H1 (cell line): Measurements from ENCODE around the gene ZBTB48. TPM values are rescaled to one million over a fixed set of nuclear protein-coding genes. Genes with fewer than 3 reads are reported as not detected.

Experiments used
- CTCF ChIA-PET: fragments of 300-600 bp; sonication (Branson Sonifier 250); formaldehyde crosslinking; loops from one replicate; lab custom pipeline; 2021; ENCODE audit not compliant: partially characterized antibody; lab: Charles Lee
- POLR2A ChIA-PET: fragments of 300-600 bp; sonication (Branson Sonifier 250); formaldehyde crosslinking; loops from one replicate; lab custom pipeline; 2021; ENCODE audit warnings: inconsistent platforms; ENCODE audit not compliant: partially characterized antibody; lab: Charles Lee
- DNase-seq, 2 experiments: peaks; one replicate each; pipeline versions ENCODE4 v3.0.0 to v3.0.0-alpha.2; 2010 to 2022; ENCODE audit warnings: low spot score in 2 of 2, low read depth in 1 of 2, mixed read lengths in 1 of 2
- FAIRE-seq: peaks from 2 replicates; lab custom pipeline; 2011; peaks lifted over from hg19 to GRCh38; lab: Jason Lieb, UNC
- H2AFZ ChIP-seq: 2 replicates; pipeline ENCODE4 v1.8.1; 2012; ENCODE audit warnings: low read length, inconsistent platforms
- H2AK5ac ChIP-seq: 2 replicates; pipeline ENCODE4 v1.6.1; 2013; ENCODE audit warnings: low read depth, low read length
- H2BK120ac ChIP-seq: replicated peaks from 2 replicates; pipeline ENCODE3; 2013; ENCODE audit warnings: low read depth, low read length, inconsistent platforms
- H2BK12ac ChIP-seq: 2 replicates; pipeline ENCODE4 v1.6.1; 2013; ENCODE audit warnings: low read depth, low read length
- H2BK15ac ChIP-seq: 2 replicates; pipeline ENCODE4 v1.6.1; 2013; ENCODE audit warnings: low read length
- H2BK20ac ChIP-seq: 2 replicates; pipeline ENCODE4 v1.6.1; 2013; ENCODE audit warnings: low read length
- H2BK5ac ChIP-seq: 2 replicates; pipeline ENCODE4 v1.6.1; 2013; ENCODE audit warnings: low read depth, low read length
- H3K14ac ChIP-seq: 2 replicates; pipeline ENCODE4 v1.6.1; 2013; ENCODE audit warnings: inconsistent platforms; ENCODE audit not compliant: insufficient read length
- H3K18ac ChIP-seq: 2 replicates; pipeline ENCODE4 v1.6.1; 2013; ENCODE audit warnings: low read length; ENCODE audit errors: extremely low read depth
- H3K23ac ChIP-seq: 2 replicates; pipeline ENCODE4 v1.6.1; 2013; ENCODE audit warnings: inconsistent platforms; ENCODE audit not compliant: insufficient read length
- H3K23me2 ChIP-seq: 2 replicates; pipeline ENCODE4 v1.6.1; 2013; ENCODE audit warnings: low read depth, low read length
- H3K27ac ChIP-seq: 2 replicates; pipeline ENCODE4 v1.6.1; 2011; ENCODE audit warnings: low read depth, low read length, inconsistent platforms
- H3K27me3 ChIP-seq, 4 experiments: replicated peaks in 1 of 4; 1 replicate in 1 of 4; 2 replicates in 3 of 4; pipeline versions ENCODE4 v1.6.1 to v1.8.1; 2011 to 2013; ENCODE audit warnings: low read length in 3 of 4, mild to moderate bottlenecking in 3 of 4, inconsistent platforms in 2 of 4, mixed read lengths in 2 of 4, moderate library complexity in 1 of 4; ENCODE audit not compliant: control insufficient read depth in 3 of 4, insufficient read depth in 3 of 4; ENCODE audit errors: extremely low read depth in 1 of 4
- H3K36me3 ChIP-seq, 4 experiments: 2 replicates each; pipeline versions ENCODE4 v1.6.1 to v1.8.1; 2011 to 2013; ENCODE audit warnings: mild to moderate bottlenecking in 4 of 4, low read length in 3 of 4, moderate library complexity in 2 of 4, control low read depth in 1 of 4, inconsistent platforms in 1 of 4; ENCODE audit not compliant: insufficient read depth in 4 of 4, control insufficient read depth in 2 of 4
- H3K4ac ChIP-seq: replicated peaks from 2 replicates; pipeline ENCODE3; 2013; ENCODE audit warnings: low read length, low read depth, mixed read lengths, inconsistent platforms; ENCODE audit not compliant: insufficient read length
- H3K4me1 ChIP-seq, 4 experiments: replicated peaks in 1 of 4; 1 replicate in 1 of 4; 2 replicates in 3 of 4; pipeline versions ENCODE4 v1.6.1 to v1.8.1; 2011 to 2013; ENCODE audit warnings: low read length in 3 of 4, inconsistent platforms in 2 of 4, mixed read lengths in 1 of 4; ENCODE audit not compliant: insufficient read depth in 4 of 4, control insufficient read depth in 3 of 4
- H3K4me2 ChIP-seq, 2 experiments: 2 replicates each; pipeline versions ENCODE4 v1.6.1 to v1.8.1; 2011 to 2013; ENCODE audit warnings: low read depth in 2 of 2, low read length in 2 of 2, control low read depth in 1 of 2, inconsistent platforms in 1 of 2, mild to moderate bottlenecking in 1 of 2; ENCODE audit not compliant: insufficient read depth in 1 of 2
- H3K4me3 ChIP-seq, 4 experiments: fragments of 200-600, 300-600 bp in 1 of 4; sonication (generic), shearing (Covaris generic), sonication (Bioruptor Twin) in 1 of 4; 2 replicates each; pipeline versions ENCODE4 v1.5.1 to v1.8.1; 2011 to 2016; ENCODE audit warnings: low read length in 4 of 4, low read depth in 3 of 4, control low read depth in 2 of 4, inconsistent platforms in 2 of 4, mild to moderate bottlenecking in 2 of 4, mixed read lengths in 1 of 4, moderate library complexity in 1 of 4; ENCODE audit not compliant: insufficient read depth in 2 of 4; ENCODE audit errors: extremely low read depth in 1 of 4
- H3K56ac ChIP-seq: replicated peaks from 2 replicates; pipeline ENCODE3; 2013; ENCODE audit warnings: low read depth, mild to moderate bottlenecking, mixed read lengths, low read length, inconsistent platforms; ENCODE audit not compliant: insufficient read length
- H3K79me1 ChIP-seq: 2 replicates; pipeline ENCODE4 v1.6.1; 2013; ENCODE audit warnings: low read depth, low read length, control low read depth
- H3K79me2 ChIP-seq, 2 experiments: 2 replicates each; pipeline versions ENCODE4 v1.6.1 to v1.8.1; 2012 to 2013; ENCODE audit warnings: low read length in 2 of 2, mild to moderate bottlenecking in 2 of 2, inconsistent platforms in 1 of 2; ENCODE audit not compliant: insufficient read depth in 2 of 2, control insufficient read depth in 1 of 2
- H3K9ac ChIP-seq, 4 experiments: replicated peaks in 1 of 4; 1 replicate in 1 of 4; 2 replicates in 3 of 4; pipeline versions ENCODE4 v1.6.1 to v1.8.1; 2011 to 2013; ENCODE audit warnings: low read depth in 3 of 4, low read length in 3 of 4, control low read depth in 2 of 4, mild to moderate bottlenecking in 2 of 4, moderate library complexity in 2 of 4, inconsistent platforms in 1 of 4; ENCODE audit errors: extremely low read depth in 1 of 4
- H3K9me3 ChIP-seq, 2 experiments: 2 replicates each; pipeline versions ENCODE4 v1.6.1 to v1.8.1; 2012 to 2013; ENCODE audit warnings: mild to moderate bottlenecking in 2 of 2, moderate library complexity in 2 of 2, control low read depth in 1 of 2, inconsistent platforms in 1 of 2, low read depth in 1 of 2, low read length in 1 of 2, mixed read lengths in 1 of 2; ENCODE audit not compliant: insufficient read depth in 2 of 2
- H4K20me1 ChIP-seq, 2 experiments: replicated peaks in 1 of 2; 2 replicates each; pipeline versions ENCODE3 to v1.8.1; 2011 to 2013; ENCODE audit warnings: inconsistent platforms in 2 of 2, low read length in 2 of 2, mild to moderate bottlenecking in 1 of 2; ENCODE audit not compliant: insufficient read depth in 2 of 2, control insufficient read depth in 1 of 2
- H4K5ac ChIP-seq: 2 replicates; pipeline ENCODE4 v1.6.1; 2013; ENCODE audit warnings: low read length, low read depth, mixed read lengths, inconsistent platforms; ENCODE audit not compliant: insufficient read length
- H4K8ac ChIP-seq: 2 replicates; pipeline ENCODE4 v1.8.0; 2013; ENCODE audit warnings: mild to moderate bottlenecking, moderate library complexity, low read length, inconsistent platforms; ENCODE audit not compliant: insufficient read depth; ENCODE audit errors: extremely low read depth
- H4K91ac ChIP-seq: replicated peaks from 2 replicates; pipeline ENCODE3; 2013; ENCODE audit warnings: low read length, mixed read lengths, inconsistent platforms; ENCODE audit not compliant: insufficient read length
- CTCF ChIP-seq, 3 experiments: IDR thresholded peaks; 1 replicate in 2 of 3; 2 replicates in 1 of 3; pipeline versions ENCODE4 v1.5.1 to v1.6.1; 2011; ENCODE audit warnings: low read length in 3 of 3, mild to moderate bottlenecking in 3 of 3, inconsistent platforms in 2 of 3, low read depth in 1 of 3, moderate library complexity in 1 of 3; ENCODE audit not compliant: insufficient read depth in 1 of 3; ENCODE audit errors: control extremely low read depth in 1 of 3
- KDM4A ChIP-seq: IDR thresholded peaks from one replicate; pipeline ENCODE4 v1.7.1; 2012; ENCODE audit warnings: low read depth, mild to moderate bottlenecking, moderate library complexity, low read length, inconsistent platforms; ENCODE audit not compliant: severe bottlenecking
- POLR2A ChIP-seq, 2 experiments: IDR thresholded peaks; 1 replicate in 1 of 2; 2 replicates in 1 of 2; pipeline ENCODE4 v1.6.1; 2011; ENCODE audit warnings: low read depth in 2 of 2, low read length in 2 of 2, mild to moderate bottlenecking in 2 of 2; ENCODE audit errors: control extremely low read depth in 1 of 2
- POLR2AphosphoS5 ChIP-seq: IDR thresholded peaks from 2 replicates; pipeline ENCODE4 v1.6.1; 2011; ENCODE audit warnings: low read depth, low read length
- TAF7 ChIP-seq: optimal IDR thresholded peaks from 2 replicates; pipeline ENCODE3; 2011; ENCODE audit warnings: low read depth, mild to moderate bottlenecking, inconsistent platforms, low read length, moderate library complexity, borderline replicate concordance
- WGBS, 2 experiments: shearing (Covaris generic) in 1 of 2; methylation state at CpG; one replicate each; pipeline versions ENCODE4 v1.1.6 to v1.1.7; 2013 to 2015; ENCODE audit warnings: low lambda C conversion rate in 2 of 2, mixed read lengths in 2 of 2, inconsistent platforms in 1 of 2, low coverage in 1 of 2, missing lambda C conversion rate in 1 of 2; ENCODE audit not compliant: insufficient replicate concordance in 2 of 2, insufficient coverage in 1 of 2, insufficient read length in 1 of 2; ENCODE audit errors: extremely low coverage in 1 of 2, missing lambda C conversion rate in 1 of 2; 5-methylcytosine and 5-hydroxymethylcytosine counted together
- polyA plus RNA-seq, 7 experiments: library from polyadenylated mRNA; depleted of rRNA in 3 of 7; stranded (reverse) in 5 of 7; unstranded in 2 of 7; fragments of >200 nt in 5 of 7; fragments of 200-250 nt in 2 of 7; gene quantifications; 1 replicate in 5 of 7; 2 replicates in 1 of 7; 4 replicates in 1 of 7; pipeline versions ENCODE4 v1.2.1 to v1.2.3, GENCODE V29; 2011 to 2013; ENCODE audit warnings: missing spikeins in 2 of 7, mixed read lengths in 2 of 7
- total RNA-seq: library from RNA; stranded (reverse); fragmentation: NEBNext Ultra II Directional; extraction: Animal tissue kit (Norgen Biotek cat#: 25700); gene quantifications from 2 replicates; pipeline ENCODE4 v1.2.1, GENCODE V29; 2021

Gene ZBTB48
- total and polyA plus RNA-seq, 2 of the 8 experiments (the other 6 are each of a cell fraction or from before 2014, with no cell fraction given), result 28.2 to 28.8 TPM

DNA sequence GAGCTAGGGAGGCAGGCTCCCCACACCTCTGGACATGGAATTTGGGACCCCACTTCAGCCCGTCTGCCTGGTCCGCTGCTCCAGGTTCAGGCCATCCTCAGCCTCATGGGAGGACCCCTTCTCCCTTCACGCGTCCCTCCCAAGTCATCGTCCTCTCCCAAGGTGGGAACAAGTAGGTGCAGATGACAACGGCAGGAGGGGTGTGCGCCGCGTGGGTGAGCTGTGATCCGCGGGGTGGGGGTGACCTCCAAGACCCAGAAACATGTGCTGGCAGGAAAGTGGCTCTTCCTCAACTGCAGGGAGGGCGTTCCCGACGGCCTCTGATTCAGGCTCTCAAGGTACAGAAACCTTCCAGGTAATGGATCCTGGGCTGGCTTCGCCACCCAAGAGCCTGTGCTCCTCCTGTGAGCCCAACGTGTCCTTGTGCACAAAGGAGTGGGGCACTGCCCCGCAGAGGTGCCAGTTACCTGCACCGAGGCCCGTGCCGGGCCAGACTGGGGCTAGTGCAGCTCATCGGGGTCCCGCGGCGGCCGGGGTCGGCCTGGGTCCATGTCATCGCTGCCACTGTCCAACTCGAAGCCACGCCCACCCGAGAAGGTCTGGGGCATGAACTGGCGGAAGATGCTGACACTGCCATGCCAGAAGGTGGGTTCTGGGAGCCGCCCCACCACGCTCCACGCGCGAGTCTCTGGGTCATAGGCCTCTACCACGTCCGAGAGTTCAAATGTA is 13.2 kb downstream of the ZBTB48 start:
- H2BK20ac ChIP-seq, result no peak overlapping the region
- no peak overlapping the region for H3K18ac ChIP-seq
- H3K9me3 ChIP-seq, result no peaks in the 10 kb centered on the region
- TF ChIP-seq KDM4A, result no peak
- 0 out of 3 replicates have a peak, but pooled peaks of 1 of the 2 experiments have one; percentile 37 for TF ChIP-seq POLR2A (IDR thresholded peaks at IDR 0.05; ENCODE audit: control extremely low read depth in 1 of 2, low read depth in 2 of 2, low read length in 2 of 2)
- TF ChIP-seq POLR2AphosphoS5, result no peak; the same call in 1 of the 2 replicates
- TF ChIP-seq CTCF (IDR thresholded peaks at IDR 0.05; ENCODE audit: control extremely low read depth in 1 of 3, insufficient read depth in 1 of 3, low read depth in 1 of 3, low read length in 3 of 3), result no peak
- no peak for TF ChIP-seq TAF7
- H2BK5ac ChIP-seq, result no peak overlapping the region
- H4K20me1 ChIP-seq, result peaks cover 13 to 40% of the 10 kb centered on the region in 2 experiments
- H2AFZ ChIP-seq, result no peak overlapping the region
- H4K8ac ChIP-seq, result no peak overlapping the region
- DNase-seq (no peak), FAIRE-seq (no peak)
- no peak overlapping the region for H3K27ac ChIP-seq
- CTCF ChIA-PET, result interaction anchor here (0.8 to 1.7 kb wide), 3 partner anchors 11 to 121 kb away, joined by 3 to 4 read pairs (median 4); no protein-coding TSS in a partner anchor
- H3K9ac ChIP-seq, result no peak overlapping the region
- no peak overlapping the region for H3K14ac ChIP-seq
- H2BK12ac ChIP-seq, result no peak overlapping the region
- no peak overlapping the region for H3K4ac ChIP-seq
- no peak overlapping the region for H2BK15ac ChIP-seq
- no peak overlapping the region for H3K56ac ChIP-seq
- H3K79me1 ChIP-seq, result no peaks in the 10 kb centered on the region
- no peak overlapping the region for H2BK120ac ChIP-seq
- peaks cover 0 to 16% of the 10 kb centered on the region in 2 experiments; a peak in 1 of 4 replicates for H3K79me2 ChIP-seq
- H3K23ac ChIP-seq, result no peak overlapping the region
- H3K4me3 ChIP-seq, result no peak overlapping the region
- no peak overlapping the region for H2AK5ac ChIP-seq
- no peak overlapping the region for H4K5ac ChIP-seq
- no peaks in the 10 kb centered on the region for H3K27me3 ChIP-seq
- peaks cover 3 to 54% (median 32%) of the 10 kb centered on the region in 4 experiments for H3K36me3 ChIP-seq
- WGBS, 2 experiments, result 95% methylated on average over 36 of the region's 38 CpGs; no CpG with 5 or more reads in 1 of the 2 experiments
- no peaks in the 10 kb centered on the region for H3K23me2 ChIP-seq
- no peak overlapping the region for H4K91ac ChIP-seq
- POLR2A ChIA-PET, result interaction anchor here (0.9 to 17.4 kb wide), 4 partner anchors 7 to 46 kb away, joined by 3 to 196 read pairs (median 6); partner anchors contain the start of gene KLHL21
- no peak overlapping the region for H3K4me2 ChIP-seq
- H3K4me1 ChIP-seq, result no peaks in the 10 kb centered on the region
